IMR-90 (cell line): ENCODE results near the gene CKAP4. TPM values are rescaled to one million over a fixed set of nuclear protein-coding genes. Genes with fewer than 3 reads are reported as not detected.

Experiments used
- ATAC-seq: fragments of 200-7000 bp; cut with Tn5 transposase; 2 replicates; pipeline ENCODE4 v1.9.1; 2020; ENCODE audit warnings: low read depth, mild to moderate bottlenecking, moderate library complexity
- BruUV-seq: library from RNA; stranded (reverse); fragments of 400-500 nt; replicated peaks from 2 replicates; lab custom pipeline; 2021; lab: Mats Ljungman, UMichigan
- CTCF ChIA-PET: fragments of 300-600 bp; formaldehyde crosslinking; extraction: SDS; loops from one replicate; lab custom pipeline; 2021; ENCODE audit warnings: antibody characterized with exemption; lab: Yijun Ruan, JAX
- POLR2A ChIA-PET: fragments of 300-600 bp; sonication (Branson Sonifier 250); formaldehyde crosslinking; loops from one replicate; lab custom pipeline; 2022; ENCODE audit warnings: antibody characterized with exemption; ENCODE audit not compliant: unreplicated experiment; lab: Charles Lee
- DNase-seq: peaks from one replicate; pipeline ENCODE4 v3.0.0; 2013
- H2AFZ ChIP-seq: replicated peaks from 2 replicates; pipeline ENCODE3; 2013; ENCODE audit warnings: low read length, mild to moderate bottlenecking; ENCODE audit not compliant: poor library complexity
- H2AK5ac ChIP-seq: 2 replicates; pipeline ENCODE4 v1.6.1; 2013; ENCODE audit warnings: low read depth, low read length, inconsistent platforms
- H2AK9ac ChIP-seq: replicated peaks from 2 replicates; pipeline ENCODE3; 2013; ENCODE audit warnings: mild to moderate bottlenecking, low read depth, low read length, moderate library complexity; ENCODE audit not compliant: poor library complexity
- H2BK120ac ChIP-seq: 2 replicates; pipeline ENCODE4 v1.6.1; 2013; ENCODE audit warnings: low read depth, low read length, inconsistent platforms
- H2BK15ac ChIP-seq: 3 replicates; pipeline ENCODE4 v1.6.1; 2013; ENCODE audit warnings: low read depth, low read length, inconsistent platforms
- H2BK20ac ChIP-seq: 2 replicates; pipeline ENCODE4 v1.6.1; 2013; ENCODE audit warnings: low read depth, mild to moderate bottlenecking, inconsistent platforms, low read length, moderate library complexity
- H2BK5ac ChIP-seq: 2 replicates; pipeline ENCODE4 v1.6.1; 2013; ENCODE audit warnings: mild to moderate bottlenecking, low read depth, low read length, inconsistent platforms; ENCODE audit not compliant: poor library complexity, severe bottlenecking
- H3K14ac ChIP-seq: replicated peaks from 2 replicates; pipeline ENCODE4 v1.6.1; 2013; ENCODE audit warnings: low read depth, low read length, inconsistent platforms
- H3K18ac ChIP-seq: 2 replicates; pipeline ENCODE4 v1.6.1; 2013; ENCODE audit warnings: low read depth, low read length, control low read depth
- H3K23ac ChIP-seq: 2 replicates; pipeline ENCODE4 v1.6.1; 2013; ENCODE audit warnings: low read depth, low read length, inconsistent platforms
- H3K27ac ChIP-seq: 2 replicates; pipeline ENCODE4 v1.5.1; 2013; ENCODE audit warnings: mild to moderate bottlenecking, control low read depth, low read length; ENCODE audit not compliant: insufficient read depth
- H3K27me3 ChIP-seq: 2 replicates; pipeline ENCODE4 v1.6.1; 2013; ENCODE audit warnings: low read length; ENCODE audit not compliant: control insufficient read depth, insufficient read depth
- H3K36me3 ChIP-seq: 2 replicates; pipeline ENCODE4 v1.6.1; 2013; ENCODE audit warnings: low read length, mixed read lengths; ENCODE audit not compliant: control insufficient read depth, insufficient read depth
- H3K4ac ChIP-seq: 2 replicates; pipeline ENCODE4 v1.6.1; 2013; ENCODE audit warnings: low read depth, low read length, inconsistent platforms
- H3K4me1 ChIP-seq: 2 replicates; pipeline ENCODE4 v1.6.1; 2013; ENCODE audit warnings: low read length, mixed read lengths; ENCODE audit not compliant: control insufficient read depth, insufficient read depth
- H3K4me2 ChIP-seq: 2 replicates; pipeline ENCODE4 v1.6.1; 2013; ENCODE audit warnings: low read depth, mild to moderate bottlenecking, control low read depth, low read length, moderate library complexity
- H3K4me3 ChIP-seq: 2 replicates; pipeline ENCODE4 v1.5.1; 2013; ENCODE audit warnings: low read depth, mild to moderate bottlenecking, control low read depth, low read length, moderate library complexity; ENCODE audit not compliant: insufficient read depth
- H3K56ac ChIP-seq: 2 replicates; pipeline ENCODE4 v1.6.1; 2013; ENCODE audit warnings: low read length, inconsistent platforms; ENCODE audit not compliant: insufficient read depth; ENCODE audit errors: extremely low read depth
- H3K79me1 ChIP-seq, 2 experiments: 2 replicates each; pipeline ENCODE4 v1.6.1; 2013; ENCODE audit warnings: low read length in 2 of 2, inconsistent platforms in 1 of 2, low read depth in 1 of 2
- H3K9ac ChIP-seq: 2 replicates; pipeline ENCODE4 v1.6.1; 2013; ENCODE audit warnings: low read depth, low read length, control low read depth
- H3K9me1 ChIP-seq: 2 replicates; pipeline ENCODE4 v1.6.1; 2013; ENCODE audit warnings: low read length, inconsistent platforms; ENCODE audit not compliant: insufficient read depth
- H3K9me3 ChIP-seq: 2 replicates; pipeline ENCODE4 v1.6.1; 2013; ENCODE audit warnings: low read length; ENCODE audit not compliant: control insufficient read depth, insufficient read depth
- H4K20me1 ChIP-seq: 2 replicates; pipeline ENCODE4 v1.6.1; 2013; ENCODE audit warnings: low read length, inconsistent platforms; ENCODE audit not compliant: insufficient read depth
- H4K5ac ChIP-seq: 2 replicates; pipeline ENCODE4 v1.6.1; 2013; ENCODE audit warnings: mild to moderate bottlenecking, low read depth, low read length, control low read depth
- H4K8ac ChIP-seq, 2 experiments: 2 replicates each; pipeline ENCODE4 v1.6.1; 2013; ENCODE audit warnings: low read depth in 2 of 2, low read length in 2 of 2, control low read depth in 1 of 2, inconsistent platforms in 1 of 2
- H4K91ac ChIP-seq: 2 replicates; pipeline ENCODE4 v1.6.1; 2013; ENCODE audit warnings: low read depth, low read length, inconsistent platforms; ENCODE audit not compliant: insufficient read depth
- BHLHE40 ChIP-seq: fragments of 150-350 bp; IDR thresholded peaks from 2 replicates; pipeline ENCODE4 v1.6.1; 2016; ENCODE audit warnings: mild to moderate bottlenecking, low read depth, low read length
- CEBPB ChIP-seq: IDR thresholded peaks from 2 replicates; pipeline ENCODE4 v1.6.1; 2012; ENCODE audit warnings: low read depth, low read length, improper control_type of control experiment
- CHD1 ChIP-seq: IDR thresholded peaks from 2 replicates; pipeline ENCODE4 v1.6.1; 2012; ENCODE audit warnings: low read depth, low read length, improper control_type of control experiment
- FOS ChIP-seq: fragments of 150-350 bp; IDR thresholded peaks from 2 replicates; pipeline ENCODE4 v1.6.1; 2016; ENCODE audit warnings: low read depth, low read length
- MAFK ChIP-seq: IDR thresholded peaks from 2 replicates; pipeline ENCODE4 v1.6.1; 2012; ENCODE audit warnings: low read depth, low read length, improper control_type of control experiment
- MAZ ChIP-seq: IDR thresholded peaks from 2 replicates; pipeline ENCODE4 v1.6.1; 2012; ENCODE audit warnings: low read depth, mild to moderate bottlenecking, low read length, improper control_type of control experiment, moderate library complexity, borderline replicate concordance
- MXI1 ChIP-seq: IDR thresholded peaks from 2 replicates; pipeline ENCODE4 v1.6.1; 2012; ENCODE audit warnings: low read depth, mild to moderate bottlenecking, low read length, moderate library complexity, borderline replicate concordance
- NFE2L2 ChIP-seq: fragments of 150-350 bp; IDR thresholded peaks from 2 replicates; pipeline ENCODE4 v1.6.1; 2016; ENCODE audit warnings: low read depth, mild to moderate bottlenecking, low read length
- POLR2A ChIP-seq: IDR thresholded peaks from 2 replicates; pipeline ENCODE4 v1.6.1; 2012; ENCODE audit warnings: mild to moderate bottlenecking, low read depth, low read length
- RAD21 ChIP-seq: IDR thresholded peaks from 2 replicates; pipeline ENCODE4 v1.6.1; 2012; ENCODE audit warnings: low read length, improper control_type of control experiment
- RCOR1 ChIP-seq: IDR thresholded peaks from 2 replicates; pipeline ENCODE4 v1.6.1; 2012; ENCODE audit warnings: mild to moderate bottlenecking, low read length, improper control_type of control experiment; ENCODE audit not compliant: insufficient replicate concordance
- RFX5 ChIP-seq: IDR thresholded peaks from 2 replicates; pipeline ENCODE4 v1.8.0; 2012; ENCODE audit warnings: low read depth, mild to moderate bottlenecking, low read length, moderate library complexity
- SMC3 ChIP-seq: fragments of 150-350 bp; IDR thresholded peaks from 2 replicates; pipeline ENCODE4 v1.6.1; 2016; ENCODE audit warnings: low read depth, mild to moderate bottlenecking, antibody characterized with exemption, low read length, moderate library complexity
- WGBS, 2 experiments: methylation state at CpG; one replicate each; pipeline versions ENCODE4 v1.1.5 to v1.1.7; 2013; ENCODE audit warnings: missing lambda C conversion rate in 2 of 2; ENCODE audit not compliant: insufficient read length in 1 of 2; ENCODE audit errors: extremely low coverage in 2 of 2; 5-methylcytosine and 5-hydroxymethylcytosine counted together
- dilution Hi-C: fragments of 300-500 bp; cut with HindIII; formaldehyde crosslinking; loops from one replicate; pipeline ENCODE4 v1.14.3; 2018; ENCODE audit warnings: low sequenced_read_pairs; ENCODE audit not compliant: unreplicated experiment
- in situ Hi-C: fragments of 300-500 bp; cut with MboI; formaldehyde crosslinking; loops from 3 replicates; pipeline ENCODE4 v1.14.3; 2019; ENCODE audit warnings: low sequenced_read_pairs, inconsistent platforms, mixed read lengths
- intact Hi-C: fragments of 100-400 bp; cut with micrococcal nuclease; formaldehyde crosslinking; loops from 2 replicates; pipeline ENCODE4 v1.10.0; 2022
- polyA plus RNA-seq, 3 experiments: library from polyadenylated mRNA; depleted of rRNA; stranded (reverse); fragments of >200 nt; gene quantifications; 2 replicates each; pipeline ENCODE4 v1.2.3, GENCODE V29; 2012; ENCODE audit warnings: low replicate concordance in 1 of 3
- total RNA-seq: library from RNA; depleted of rRNA; stranded (reverse); fragments of >200 nt; gene quantifications from 2 replicates; pipeline ENCODE4 v1.2.3, GENCODE V29; 2012
- TF ChIP-seq, protein P1 (sequence below): fragments of 150-350 bp; IDR thresholded peaks from 2 replicates; pipeline ENCODE4 v1.6.1; 2016; ENCODE audit warnings: low read depth, mild to moderate bottlenecking, low read length, moderate library complexity, borderline replicate concordance
- TF ChIP-seq, protein P2 (sequence below): fragments of 150-350 bp; IDR thresholded peaks from 2 replicates; pipeline ENCODE4 v1.6.1; 2017; ENCODE audit warnings: mild to moderate bottlenecking, antibody characterized with exemption, low read length, low read depth

Gene CKAP4
- total and polyA plus RNA-seq, 2 of the 4 experiments (the other 2 are of a cell fraction) = 94.5 to 297 TPM

DNA sequence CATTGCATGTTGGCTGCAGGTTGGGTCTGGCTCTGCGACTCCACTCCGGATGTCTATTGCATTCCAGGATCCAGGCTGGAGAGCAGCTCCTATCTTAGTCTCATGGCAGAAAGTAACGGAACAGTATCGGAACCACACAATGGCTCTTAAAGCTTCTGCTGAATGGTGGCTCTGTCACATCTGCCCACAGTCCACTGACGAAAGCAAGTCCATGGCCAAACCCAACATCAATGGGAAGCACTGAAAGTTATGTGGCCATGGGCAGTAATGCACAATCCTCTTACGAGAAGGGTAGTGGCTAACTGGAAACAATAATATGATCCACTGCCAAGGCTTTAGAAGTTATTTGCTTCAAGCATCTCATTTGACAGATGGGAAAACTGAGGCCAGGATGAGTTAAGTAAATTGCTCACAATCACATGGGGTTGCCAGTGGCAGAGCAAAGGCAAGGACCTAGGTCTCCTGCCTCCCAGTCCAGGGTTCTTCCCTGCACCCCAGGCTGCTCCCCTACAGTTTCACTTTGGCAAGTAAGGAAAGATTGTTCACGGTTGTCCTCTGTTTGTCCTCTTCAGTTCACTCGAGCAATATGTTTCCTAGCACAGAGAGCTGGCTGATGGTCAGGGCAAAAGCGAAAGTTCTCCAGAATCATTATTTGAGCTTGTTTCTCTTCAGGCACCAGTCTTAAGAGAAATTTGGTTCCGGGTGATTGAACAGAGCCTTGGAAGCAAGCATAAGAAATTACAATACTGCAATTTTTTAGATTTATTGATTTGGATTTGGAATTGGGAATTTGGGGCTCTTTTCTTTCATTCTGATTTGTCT, 54.2 kb downstream of the CKAP4 start:
- Histone ChIP-seq H3K36me3 (no peaks in the 10 kb centered on the region), H2BK20ac (no peak overlapping the region), H3K4me3 (no peak overlapping the region), H2BK120ac (no peak overlapping the region), H3K18ac (no peak overlapping the region), H3K14ac (no peak overlapping the region), H2BK5ac (no peak overlapping the region), H3K4me2 (no peak overlapping the region), H4K8ac (no peak overlapping the region), H2AFZ (no peak overlapping the region), H2AK9ac (no peak overlapping the region), H3K9me1 (no peaks in the 10 kb centered on the region), H3K9ac (no peak overlapping the region), H2BK15ac (no peak overlapping the region), H3K4ac (no peak overlapping the region), H3K23ac (no peak overlapping the region), H4K91ac (no peak overlapping the region), H3K9me3 (no peaks in the 10 kb centered on the region), H3K27ac (no peak overlapping the region), H3K56ac (no peak overlapping the region), H3K4me1 (peaks cover 1% of the 10 kb centered on the region; the same call in 1 of the 2 replicates), H4K20me1 (no peaks in the 10 kb centered on the region), H4K5ac (no peak overlapping the region), H3K27me3 (peaks cover 25% of the 10 kb centered on the region), H3K79me1 (no peaks in the 10 kb centered on the region), H2AK5ac (no peak overlapping the region)
- DNase-seq (no peak), ATAC-seq (no peak)
- dilution Hi-C loops = no loop called here
- ChIA-PET CTCF (no interaction called here), POLR2A (no interaction called here)
- intact Hi-C loops = no loop called here
- in situ Hi-C loops = no loop called here
- BruUV-seq = no TSS peak
- 46% methylated on average over 4 of the region's 10 CpGs; no CpG with 5 or more reads in 1 of the 2 experiments for WGBS, 2 experiments
- TF ChIP-seq MXI1 (no peak), RFX5 (no peak), CEBPB (no peak), FOS (no peak), POLR2A (no peak), MAFK (no peak), MAZ (no peak), RAD21 (no peak), NFE2L2 (no peak), CHD1 (no peak), BHLHE40 (no peak), SMC3 (no peak), RCOR1 (no peak)
- TF ChIP-seq, protein P1, sequence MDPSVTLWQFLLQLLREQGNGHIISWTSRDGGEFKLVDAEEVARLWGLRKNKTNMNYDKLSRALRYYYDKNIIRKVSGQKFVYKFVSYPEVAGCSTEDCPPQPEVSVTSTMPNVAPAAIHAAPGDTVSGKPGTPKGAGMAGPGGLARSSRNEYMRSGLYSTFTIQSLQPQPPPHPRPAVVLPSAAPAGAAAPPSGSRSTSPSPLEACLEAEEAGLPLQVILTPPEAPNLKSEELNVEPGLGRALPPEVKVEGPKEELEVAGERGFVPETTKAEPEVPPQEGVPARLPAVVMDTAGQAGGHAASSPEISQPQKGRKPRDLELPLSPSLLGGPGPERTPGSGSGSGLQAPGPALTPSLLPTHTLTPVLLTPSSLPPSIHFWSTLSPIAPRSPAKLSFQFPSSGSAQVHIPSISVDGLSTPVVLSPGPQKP = no peak
- TF ChIP-seq, protein P2, sequence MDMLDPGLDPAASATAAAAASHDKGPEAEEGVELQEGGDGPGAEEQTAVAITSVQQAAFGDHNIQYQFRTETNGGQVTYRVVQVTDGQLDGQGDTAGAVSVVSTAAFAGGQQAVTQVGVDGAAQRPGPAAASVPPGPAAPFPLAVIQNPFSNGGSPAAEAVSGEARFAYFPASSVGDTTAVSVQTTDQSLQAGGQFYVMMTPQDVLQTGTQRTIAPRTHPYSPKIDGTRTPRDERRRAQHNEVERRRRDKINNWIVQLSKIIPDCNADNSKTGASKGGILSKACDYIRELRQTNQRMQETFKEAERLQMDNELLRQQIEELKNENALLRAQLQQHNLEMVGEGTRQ = no peak
